ENCODE measurements around the gene DYNC1LI1. TPM values are rescaled to one million over a fixed set of nuclear protein-coding genes. Genes with fewer than 3 reads are reported as not detected.

Gene DYNC1LI1
- total RNA-seq, 1 donor from 2014 or later: 25.3 TPM

DNA sequence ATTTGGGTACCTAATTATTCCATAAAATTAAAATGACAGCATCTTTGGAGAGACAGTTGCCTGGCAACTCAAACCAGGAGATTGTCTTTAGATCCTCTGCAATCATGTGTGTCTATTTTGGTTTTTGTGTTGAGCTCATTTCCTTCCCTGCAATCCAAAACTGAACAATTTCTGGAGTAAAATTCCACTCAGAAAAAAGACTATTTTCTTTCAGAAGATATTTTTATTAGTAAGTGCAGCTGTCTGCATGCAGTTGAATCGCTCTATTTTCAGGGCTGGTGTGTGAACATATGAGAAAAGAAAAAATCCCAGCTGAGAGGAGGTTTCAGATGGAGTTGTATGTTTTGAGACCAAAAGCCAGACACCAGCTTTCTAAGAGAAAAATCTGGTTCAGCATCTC is 41.9 kb upstream of the DYNC1LI1 start:
- H3K9me3 ChIP-seq: no peaks in the 10 kb centered on the region
- DNase-seq (ENCODE audit: extremely low spot score in 2 of 2): no peak
- no peak for TF ChIP-seq POLR2AphosphoS5 (IDR thresholded peaks at IDR 0.05; ENCODE audit: insufficient read depth in 1 of 2, low read depth in 1 of 2)
- TF ChIP-seq, protein P1, sequence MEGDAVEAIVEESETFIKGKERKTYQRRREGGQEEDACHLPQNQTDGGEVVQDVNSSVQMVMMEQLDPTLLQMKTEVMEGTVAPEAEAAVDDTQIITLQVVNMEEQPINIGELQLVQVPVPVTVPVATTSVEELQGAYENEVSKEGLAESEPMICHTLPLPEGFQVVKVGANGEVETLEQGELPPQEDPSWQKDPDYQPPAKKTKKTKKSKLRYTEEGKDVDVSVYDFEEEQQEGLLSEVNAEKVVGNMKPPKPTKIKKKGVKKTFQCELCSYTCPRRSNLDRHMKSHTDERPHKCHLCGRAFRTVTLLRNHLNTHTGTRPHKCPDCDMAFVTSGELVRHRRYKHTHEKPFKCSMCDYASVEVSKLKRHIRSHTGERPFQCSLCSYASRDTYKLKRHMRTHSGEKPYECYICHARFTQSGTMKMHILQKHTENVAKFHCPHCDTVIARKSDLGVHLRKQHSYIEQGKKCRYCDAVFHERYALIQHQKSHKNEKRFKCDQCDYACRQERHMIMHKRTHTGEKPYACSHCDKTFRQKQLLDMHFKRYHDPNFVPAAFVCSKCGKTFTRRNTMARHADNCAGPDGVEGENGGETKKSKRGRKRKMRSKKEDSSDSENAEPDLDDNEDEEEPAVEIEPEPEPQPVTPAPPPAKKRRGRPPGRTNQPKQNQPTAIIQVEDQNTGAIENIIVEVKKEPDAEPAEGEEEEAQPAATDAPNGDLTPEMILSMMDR (IDR thresholded peaks at IDR 0.05): no peak
- no peak for TF ChIP-seq POLR2A (IDR thresholded peaks at IDR 0.05)
- intact Hi-C loops (cut with DNase I): no loop called here
- H3K27me3 ChIP-seq: no peaks in the 10 kb centered on the region
- no peaks in the 10 kb centered on the region for H3K36me3 ChIP-seq
- H3K4me3 ChIP-seq: no peak overlapping the region
- H3K27ac ChIP-seq: no peak overlapping the region
- H3K4me1 ChIP-seq: no peaks in the 10 kb centered on the region

DNA sequence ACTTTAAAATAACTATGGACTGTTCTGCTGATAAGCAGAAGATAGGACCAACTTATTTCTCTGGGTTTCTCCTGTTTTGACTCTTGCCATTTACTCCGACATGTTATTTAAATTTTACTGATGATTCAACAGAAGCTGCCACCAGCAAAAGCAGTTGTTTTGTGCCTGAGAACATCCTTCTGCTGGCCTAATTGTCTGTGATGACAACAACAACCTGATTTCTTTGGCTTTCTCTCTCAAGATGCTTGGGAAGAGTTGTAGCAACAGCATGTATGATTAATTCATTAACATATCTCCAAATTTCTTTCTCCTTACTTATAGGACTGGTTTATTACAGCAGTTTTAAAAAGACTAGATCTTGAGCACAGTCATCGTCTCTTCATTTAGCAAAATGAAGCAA is 36.9 kb upstream of the DYNC1LI1 start:
- intact Hi-C loops (cut with DNase I): no loop called here
- no peak for DNase-seq (ENCODE audit: extremely low spot score in 2 of 2)
- TF ChIP-seq POLR2A (IDR thresholded peaks at IDR 0.05): no peak
- TF ChIP-seq, protein P1 (IDR thresholded peaks at IDR 0.05): no peak
- no peak for TF ChIP-seq POLR2AphosphoS5 (IDR thresholded peaks at IDR 0.05; ENCODE audit: insufficient read depth in 1 of 2, low read depth in 1 of 2)

DNA sequence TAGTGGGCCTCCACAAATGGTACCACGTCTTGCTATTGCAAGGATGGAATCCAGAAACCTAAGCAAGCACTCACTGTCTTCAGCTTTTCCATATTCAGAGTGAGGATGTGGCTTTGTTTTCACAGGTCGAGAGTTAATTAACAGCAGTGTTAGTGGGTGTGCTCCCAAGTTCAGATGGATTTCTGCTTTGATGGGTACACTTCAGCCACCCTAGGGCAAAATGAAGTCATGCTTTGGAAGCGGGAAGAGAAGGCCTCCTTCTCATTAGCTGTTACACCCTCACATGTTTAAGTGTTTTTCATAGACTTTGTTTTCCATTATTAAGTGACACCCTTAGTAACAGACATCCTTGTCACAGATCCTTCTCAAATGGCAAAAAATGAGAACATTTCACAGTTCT is 36.3 kb upstream of the DYNC1LI1 start:
- no peak overlapping the region for H3K4me3 ChIP-seq
- no peaks in the 10 kb centered on the region for H3K4me1 ChIP-seq
- intact Hi-C loops (cut with DNase I): no loop called here
- no peaks in the 10 kb centered on the region for H3K27me3 ChIP-seq
- H3K36me3 ChIP-seq: no peaks in the 10 kb centered on the region
- TF ChIP-seq POLR2A (IDR thresholded peaks at IDR 0.05) (no peak), POLR2AphosphoS5 (IDR thresholded peaks at IDR 0.05; ENCODE audit: insufficient read depth in 1 of 2, low read depth in 1 of 2) (no peak)
- TF ChIP-seq, protein P1 (IDR thresholded peaks at IDR 0.05): no peak
- DNase-seq (ENCODE audit: extremely low spot score in 2 of 2): no peak
- H3K27ac ChIP-seq: no peak overlapping the region
- H3K9me3 ChIP-seq: no peaks in the 10 kb centered on the region

More for the DNA sequence above, 36.9 kb upstream of the DYNC1LI1 start:
- no peaks in the 10 kb centered on the region for H3K9me3 ChIP-seq
- no peak overlapping the region for H3K4me3 ChIP-seq
- no peaks in the 10 kb centered on the region for H3K4me1 ChIP-seq
- no peaks in the 10 kb centered on the region for H3K36me3 ChIP-seq
- H3K27me3 ChIP-seq: no peaks in the 10 kb centered on the region
- no peak overlapping the region for H3K27ac ChIP-seq

DNA sequence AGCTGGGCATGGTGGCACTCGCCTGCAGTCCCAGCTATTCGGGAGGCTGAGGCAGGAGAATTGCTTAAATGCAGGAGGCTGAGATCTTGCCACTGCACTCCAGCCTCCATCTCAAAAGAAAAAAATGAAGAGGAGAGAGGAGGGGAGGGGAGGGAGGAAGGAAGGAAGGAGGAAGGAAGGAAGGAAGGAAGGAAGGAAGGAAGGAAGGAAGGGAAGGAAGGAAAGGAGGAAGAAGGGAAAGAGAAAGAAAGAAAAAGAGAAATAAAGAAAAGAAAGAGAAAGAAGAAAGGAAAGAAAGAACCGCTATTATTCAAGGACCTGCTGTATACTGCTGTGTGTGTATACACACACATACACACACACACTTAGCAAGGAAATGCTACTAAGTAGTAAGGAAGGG is 35.6 kb upstream of the DYNC1LI1 start:
- H3K36me3 ChIP-seq: no peaks in the 10 kb centered on the region
- H3K27ac ChIP-seq: no peak overlapping the region
- H3K4me3 ChIP-seq: no peak overlapping the region
- no peaks in the 10 kb centered on the region for H3K9me3 ChIP-seq
- no peak for DNase-seq (ENCODE audit: extremely low spot score in 2 of 2)
- TF ChIP-seq POLR2AphosphoS5 (IDR thresholded peaks at IDR 0.05; ENCODE audit: insufficient read depth in 1 of 2, low read depth in 1 of 2) (no peak), POLR2A (IDR thresholded peaks at IDR 0.05) (no peak)
- TF ChIP-seq, protein P1 (IDR thresholded peaks at IDR 0.05): no peak
- H3K4me1 ChIP-seq: no peaks in the 10 kb centered on the region
- H3K27me3 ChIP-seq: no peaks in the 10 kb centered on the region
- intact Hi-C loops (cut with DNase I): no loop called here

DNA sequence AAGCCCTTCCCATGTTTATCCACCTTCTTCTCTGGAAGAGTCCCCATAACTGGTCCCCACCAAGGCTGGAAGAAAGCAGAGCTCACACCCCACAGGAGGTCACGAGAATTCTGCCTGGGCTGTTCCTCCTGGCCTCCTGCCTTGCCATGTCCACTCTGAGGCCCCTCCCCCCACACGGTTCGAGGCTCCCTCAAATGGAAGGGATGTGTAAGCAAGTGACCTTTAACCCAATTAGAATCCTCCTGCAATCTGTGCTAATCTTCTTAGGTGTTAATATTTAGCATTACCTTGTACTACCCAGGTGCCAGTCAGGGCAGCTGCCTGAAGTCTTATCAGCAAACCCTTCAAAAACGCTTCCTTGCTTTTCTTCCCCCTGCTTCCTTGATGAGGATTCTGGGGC is 32.4 kb upstream of the DYNC1LI1 start:
- H3K4me1 ChIP-seq: no peaks in the 10 kb centered on the region
- no peak overlapping the region for H3K27ac ChIP-seq
- no peak for DNase-seq (ENCODE audit: extremely low spot score in 2 of 2)
- no peaks in the 10 kb centered on the region for H3K36me3 ChIP-seq
- H3K4me3 ChIP-seq: no peak overlapping the region
- H3K27me3 ChIP-seq: no peaks in the 10 kb centered on the region
- intact Hi-C loops (cut with DNase I): no loop called here
- no peaks in the 10 kb centered on the region for H3K9me3 ChIP-seq
- TF ChIP-seq POLR2A (IDR thresholded peaks at IDR 0.05) (no peak), POLR2AphosphoS5 (IDR thresholded peaks at IDR 0.05; ENCODE audit: insufficient read depth in 1 of 2, low read depth in 1 of 2) (no peak)
- TF ChIP-seq, protein P1 (IDR thresholded peaks at IDR 0.05): no peak
